ENCODE results near the gene RGS6. TPM values are rescaled to one million over a fixed set of nuclear protein-coding genes. Genes with fewer than 3 reads are reported as not detected.

RGS6 gene
- total RNA-seq, 1 experiment from 2014 or later: not detected

GRCh38 chr14:72454388-72455160 is 522.3 kb downstream of the RGS6 start:
- H3K27ac ChIP-seq (ENCODE audit: low read length): no peak overlapping the region
- ChIA-PET POLR2A (ENCODE audit: unreplicated experiment) (no interaction called here), CTCF (no interaction called here)
- H3K9me2 ChIP-seq (replicated peaks; ENCODE audit: low read length): no peaks in the 10 kb centered on the region
- no peaks in the 10 kb centered on the region for H3K4me1 ChIP-seq (ENCODE audit: insufficient read depth, low read length)
- H3K79me2 ChIP-seq (ENCODE audit: low read length): no peaks in the 10 kb centered on the region
- no peaks in the 10 kb centered on the region for H3F3A ChIP-seq (ENCODE audit: low read length, unreplicated experiment)
- H3K4me2 ChIP-seq (ENCODE audit: low read length): no peak overlapping the region
- no peak overlapping the region for H3K4me3 ChIP-seq (ENCODE audit: low read length)
- intact Hi-C loops (cut with micrococcal nuclease): no loop called here
- TF ChIP-seq EZH2phosphoT487 (IDR thresholded peaks at IDR 0.05; ENCODE audit: borderline replicate concordance, low read length): no peak
- TF ChIP-seq EZH2 (IDR thresholded peaks at IDR 0.05; ENCODE audit: low read length, unreplicated experiment): no peak
- TF ChIP-seq CTCF (conservative IDR thresholded peaks at IDR 0.05; ENCODE audit: low read depth, low read length): no peak
- H4K20me1 ChIP-seq (ENCODE audit: low read length): no peaks in the 10 kb centered on the region
- H3K9me3 ChIP-seq (ENCODE audit: low read length): no peaks in the 10 kb centered on the region
- no peaks in the 10 kb centered on the region for H3K36me3 ChIP-seq (ENCODE audit: low read depth, low read length)
- peaks cover 81% of the 10 kb centered on the region for H3K27me3 ChIP-seq (ENCODE audit: low read length)
- no peak for ATAC-seq
- H3K9ac ChIP-seq (ENCODE audit: low read length): no peak overlapping the region
- BruUV-seq (replicated peaks): no TSS peak
- no peak for DNase-seq
- no peak overlapping the region for H2AFZ ChIP-seq (ENCODE audit: low read length)

GRCh38 chr14:72457641-72458040 is 525.4 kb downstream of the RGS6 start:
- Histone ChIP-seq H3K9me2 (replicated peaks; ENCODE audit: low read length) (no peaks in the 10 kb centered on the region), H3K9me3 (ENCODE audit: low read length) (no peaks in the 10 kb centered on the region), H3K36me3 (ENCODE audit: low read depth, low read length) (no peaks in the 10 kb centered on the region), H3K9ac (ENCODE audit: low read length) (no peak overlapping the region), H4K20me1 (ENCODE audit: low read length) (no peaks in the 10 kb centered on the region), H3K4me1 (ENCODE audit: insufficient read depth, low read length) (no peaks in the 10 kb centered on the region), H3K4me3 (ENCODE audit: low read length) (no peak overlapping the region), H2AFZ (ENCODE audit: low read length) (no peak overlapping the region), H3F3A (ENCODE audit: low read length, unreplicated experiment) (no peaks in the 10 kb centered on the region), H3K27me3 (ENCODE audit: low read length) (peaks cover 65% of the 10 kb centered on the region), H3K79me2 (ENCODE audit: low read length) (no peaks in the 10 kb centered on the region), H3K4me2 (ENCODE audit: low read length) (no peak overlapping the region), H3K27ac (ENCODE audit: low read length) (no peak overlapping the region)
- TF ChIP-seq EZH2phosphoT487 (IDR thresholded peaks at IDR 0.05; ENCODE audit: borderline replicate concordance, low read length) (no peak), CTCF (conservative IDR thresholded peaks at IDR 0.05; ENCODE audit: low read depth, low read length) (no peak), EZH2 (IDR thresholded peaks at IDR 0.05; ENCODE audit: low read length, unreplicated experiment) (no peak)
- ChIA-PET POLR2A (ENCODE audit: unreplicated experiment) (no interaction called here), CTCF (no interaction called here)
- intact Hi-C loops (cut with micrococcal nuclease): no loop called here
- no TSS peak for BruUV-seq (replicated peaks)
- 0 out of 2 replicates have a peak, but pooled peaks have one; percentile 42 for ATAC-seq
- DNase-seq: peak; percentile 57

- no peak overlapping the region for H3K4me3 ChIP-seq (ENCODE audit: low read length)
- ChIA-PET CTCF (interaction anchor here (0.9 kb wide), 1 partner anchor 11 kb away, joined by 3 read pairs; no protein-coding TSS in a partner anchor), POLR2A (ENCODE audit: unreplicated experiment) (no interaction called here)
- no TSS peak for BruUV-seq (replicated peaks)
- ATAC-seq (no peak), DNase-seq (no peak)
- peaks cover 7% of the 10 kb centered on the region for H3K4me1 ChIP-seq (ENCODE audit: insufficient read depth, low read length)
- H4K20me1 ChIP-seq (ENCODE audit: low read length): no peaks in the 10 kb centered on the region
- H3K36me3 ChIP-seq (ENCODE audit: low read depth, low read length): no peaks in the 10 kb centered on the region
- H3K27me3 ChIP-seq (ENCODE audit: low read length): peaks cover 27% of the 10 kb centered on the region
- no peak overlapping the region for H3K27ac ChIP-seq (ENCODE audit: low read length)
- no peak for TF ChIP-seq EZH2phosphoT487 (IDR thresholded peaks at IDR 0.05; ENCODE audit: borderline replicate concordance, low read length)
- no peak for TF ChIP-seq EZH2 (IDR thresholded peaks at IDR 0.05; ENCODE audit: low read length, unreplicated experiment)
- no peak for TF ChIP-seq CTCF (conservative IDR thresholded peaks at IDR 0.05; ENCODE audit: low read depth, low read length)
- H3K79me2 ChIP-seq (ENCODE audit: low read length): no peaks in the 10 kb centered on the region
- H3K4me2 ChIP-seq (ENCODE audit: low read length): no peak overlapping the region
- H3K9me3 ChIP-seq (ENCODE audit: low read length): 0 out of 2 replicates have a peak, but pooled peaks cover 9% of the 10 kb centered on the region
- H3K9ac ChIP-seq (ENCODE audit: low read length): no peak overlapping the region
- no peak overlapping the region for H2AFZ ChIP-seq (ENCODE audit: low read length)
- H3F3A ChIP-seq (ENCODE audit: low read length, unreplicated experiment): no peaks in the 10 kb centered on the region
- no peaks in the 10 kb centered on the region for H3K9me2 ChIP-seq (replicated peaks; ENCODE audit: low read length)
- intact Hi-C loops (cut with micrococcal nuclease): no loop called here
Observed at GRCh38 chr14:72462056-72462455, 529.8 kb downstream of the RGS6 start.
